ENCODE measurements around the gene RASSF6.
"Not testable (repeated sequence)": the region's sequence is repeated elsewhere in the genome, so short reads cannot be mapped to it uniquely, and the experiment has no call there.

The RASSF6 gene

GRCh38 chr4:73576381-73576780, 43.9 kb downstream of the RASSF6 start:
- H3K4me3 ChIP-seq (ENCODE audit: low read depth, low read length), result no peak overlapping the region
- H3K9me3 ChIP-seq (ENCODE audit: control insufficient read depth, insufficient read depth, low read depth, low read length), result no peaks in the 10 kb centered on the region
- no peaks in the 10 kb centered on the region for H3K27me3 ChIP-seq (ENCODE audit: control insufficient read depth, insufficient read depth, low read length)
- H3K27ac ChIP-seq (ENCODE audit: low read depth, low read length), result no peak overlapping the region
- peaks cover 5% of the 10 kb centered on the region for H3K4me1 ChIP-seq (ENCODE audit: control insufficient read depth, insufficient read depth, low read length)
- no peak overlapping the region for H3K9ac ChIP-seq (ENCODE audit: low read length)
- no peaks in the 10 kb centered on the region for H3K36me3 ChIP-seq (ENCODE audit: control insufficient read depth, insufficient read depth, low read length)

- Histone ChIP-seq H3K4me3 (ENCODE audit: low read depth, low read length) (no peak overlapping the region), H3K27me3 (ENCODE audit: control insufficient read depth, insufficient read depth, low read length) (no peaks in the 10 kb centered on the region), H3K36me3 (ENCODE audit: control insufficient read depth, insufficient read depth, low read length) (no peaks in the 10 kb centered on the region), H3K27ac (ENCODE audit: low read depth, low read length) (no peak overlapping the region), H3K9ac (ENCODE audit: low read length) (no peak overlapping the region), H3K4me1 (ENCODE audit: control insufficient read depth, insufficient read depth, low read length) (peaks cover 5% of the 10 kb centered on the region), H3K9me3 (ENCODE audit: control insufficient read depth, insufficient read depth, low read depth, low read length) (no peaks in the 10 kb centered on the region)
These were observed 44.6 kb downstream of the RASSF6 start for GRCh38 chr4:73575660-73576059.

GRCh38 chr4:73573794-73574528, 46.3 kb downstream of the RASSF6 start:
- no peaks in the 10 kb centered on the region for H3K9me3 ChIP-seq (ENCODE audit: control insufficient read depth, insufficient read depth, low read depth, low read length)
- H3K27me3 ChIP-seq (ENCODE audit: control insufficient read depth, insufficient read depth, low read length), result no peaks in the 10 kb centered on the region
- H3K9ac ChIP-seq (ENCODE audit: low read length), result no peak overlapping the region
- peaks cover 5% of the 10 kb centered on the region for H3K4me1 ChIP-seq (ENCODE audit: control insufficient read depth, insufficient read depth, low read length)
- H3K4me3 ChIP-seq (ENCODE audit: low read depth, low read length), result no peak overlapping the region
- no peak overlapping the region for H3K27ac ChIP-seq (ENCODE audit: low read depth, low read length)
- H3K36me3 ChIP-seq (ENCODE audit: control insufficient read depth, insufficient read depth, low read length), result no peaks in the 10 kb centered on the region

- H3K9ac ChIP-seq (ENCODE audit: low read length); H3K27ac ChIP-seq (ENCODE audit: low read depth, low read length); H3K4me1 ChIP-seq (ENCODE audit: control insufficient read depth, insufficient read depth, low read length); H3K27me3 ChIP-seq (ENCODE audit: control insufficient read depth, insufficient read depth, low read length); H3K4me3 ChIP-seq (ENCODE audit: low read depth, low read length); H3K36me3 ChIP-seq (ENCODE audit: control insufficient read depth, insufficient read depth, low read length): not testable (repeated sequence)
- peaks cover 12% of the 10 kb centered on the region for H3K9me3 ChIP-seq (ENCODE audit: control insufficient read depth, insufficient read depth, low read depth, low read length)
These were observed 69.4 kb downstream of the RASSF6 start for GRCh38 chr4:73550865-73551264.

GRCh38 chr4:73544620-73545019, 75.6 kb downstream of the RASSF6 start:
- Histone ChIP-seq H3K4me3 (ENCODE audit: low read depth, low read length) (no peak overlapping the region), H3K27ac (ENCODE audit: low read depth, low read length) (no peak overlapping the region), H3K4me1 (ENCODE audit: control insufficient read depth, insufficient read depth, low read length) (no peaks in the 10 kb centered on the region), H3K36me3 (ENCODE audit: control insufficient read depth, insufficient read depth, low read length) (no peaks in the 10 kb centered on the region), H3K9me3 (ENCODE audit: control insufficient read depth, insufficient read depth, low read depth, low read length) (peaks cover 1% of the 10 kb centered on the region; the same call in 1 of the 2 replicates), H3K27me3 (ENCODE audit: control insufficient read depth, insufficient read depth, low read length) (no peaks in the 10 kb centered on the region), H3K9ac (ENCODE audit: low read length) (no peak overlapping the region)

GRCh38 chr4:73541251-73541650, 79.0 kb downstream of the RASSF6 start:
- Histone ChIP-seq H3K36me3 (ENCODE audit: control insufficient read depth, insufficient read depth, low read length) (no peaks in the 10 kb centered on the region), H3K4me1 (ENCODE audit: control insufficient read depth, insufficient read depth, low read length) (no peaks in the 10 kb centered on the region), H3K9me3 (ENCODE audit: control insufficient read depth, insufficient read depth, low read depth, low read length) (no peaks in the 10 kb centered on the region), H3K9ac (ENCODE audit: low read length) (no peak overlapping the region), H3K27me3 (ENCODE audit: control insufficient read depth, insufficient read depth, low read length) (no peaks in the 10 kb centered on the region), H3K4me3 (ENCODE audit: low read depth, low read length) (no peak overlapping the region), H3K27ac (ENCODE audit: low read depth, low read length) (no peak overlapping the region)

- Histone ChIP-seq H3K36me3 (ENCODE audit: control insufficient read depth, insufficient read depth, low read length) (no peaks in the 10 kb centered on the region), H3K27me3 (ENCODE audit: control insufficient read depth, insufficient read depth, low read length) (no peaks in the 10 kb centered on the region), H3K27ac (ENCODE audit: low read depth, low read length) (no peak overlapping the region), H3K4me1 (ENCODE audit: control insufficient read depth, insufficient read depth, low read length) (no peaks in the 10 kb centered on the region), H3K9me3 (ENCODE audit: control insufficient read depth, insufficient read depth, low read depth, low read length) (no peaks in the 10 kb centered on the region), H3K9ac (ENCODE audit: low read length) (no peak overlapping the region), H3K4me3 (ENCODE audit: low read depth, low read length) (no peak overlapping the region)
These were observed 79.4 kb downstream of the RASSF6 start for GRCh38 chr4:73540826-73541225.

- no peak overlapping the region for H3K27ac ChIP-seq (ENCODE audit: low read depth, low read length)
- no peak overlapping the region for H3K4me3 ChIP-seq (ENCODE audit: low read depth, low read length)
- no peaks in the 10 kb centered on the region for H3K36me3 ChIP-seq (ENCODE audit: control insufficient read depth, insufficient read depth, low read length)
- H3K4me1 ChIP-seq (ENCODE audit: control insufficient read depth, insufficient read depth, low read length), result no peaks in the 10 kb centered on the region
- H3K9ac ChIP-seq (ENCODE audit: low read length), result no peak overlapping the region
- H3K9me3 ChIP-seq (ENCODE audit: control insufficient read depth, insufficient read depth, low read depth, low read length), result no peaks in the 10 kb centered on the region
- no peaks in the 10 kb centered on the region for H3K27me3 ChIP-seq (ENCODE audit: control insufficient read depth, insufficient read depth, low read length)
These were observed 80.8 kb downstream of the RASSF6 start for GRCh38 chr4:73539386-73539785.

GRCh38 chr4:73538162-73538561, 82.1 kb downstream of the RASSF6 start:
- H3K36me3 ChIP-seq (ENCODE audit: control insufficient read depth, insufficient read depth, low read length), result no peaks in the 10 kb centered on the region
- H3K27ac ChIP-seq (ENCODE audit: low read depth, low read length), result no peak overlapping the region
- no peak overlapping the region for H3K9ac ChIP-seq (ENCODE audit: low read length)
- H3K4me1 ChIP-seq (ENCODE audit: control insufficient read depth, insufficient read depth, low read length), result no peaks in the 10 kb centered on the region
- no peak overlapping the region for H3K4me3 ChIP-seq (ENCODE audit: low read depth, low read length)
- H3K9me3 ChIP-seq (ENCODE audit: control insufficient read depth, insufficient read depth, low read depth, low read length), result no peaks in the 10 kb centered on the region
- H3K27me3 ChIP-seq (ENCODE audit: control insufficient read depth, insufficient read depth, low read length), result no peaks in the 10 kb centered on the region

- Histone ChIP-seq H3K4me1 (ENCODE audit: control insufficient read depth, insufficient read depth, low read length) (no peaks in the 10 kb centered on the region), H3K9me3 (ENCODE audit: control insufficient read depth, insufficient read depth, low read depth, low read length) (no peaks in the 10 kb centered on the region), H3K27me3 (ENCODE audit: control insufficient read depth, insufficient read depth, low read length) (no peaks in the 10 kb centered on the region), H3K4me3 (ENCODE audit: low read depth, low read length) (no peak overlapping the region), H3K36me3 (ENCODE audit: control insufficient read depth, insufficient read depth, low read length) (no peaks in the 10 kb centered on the region), H3K27ac (ENCODE audit: low read depth, low read length) (no peak overlapping the region), H3K9ac (ENCODE audit: low read length) (no peak overlapping the region)
These were observed 86.5 kb downstream of the RASSF6 start for GRCh38 chr4:73533515-73534422.

GRCh38 chr4:73528171-73528570, 92.1 kb downstream of the RASSF6 start:
- no peaks in the 10 kb centered on the region for H3K36me3 ChIP-seq (ENCODE audit: control insufficient read depth, insufficient read depth, low read length)
- no peak overlapping the region for H3K27ac ChIP-seq (ENCODE audit: low read depth, low read length)
- H3K9me3 ChIP-seq (ENCODE audit: control insufficient read depth, insufficient read depth, low read depth, low read length), result no peaks in the 10 kb centered on the region
- no peaks in the 10 kb centered on the region for H3K4me1 ChIP-seq (ENCODE audit: control insufficient read depth, insufficient read depth, low read length)
- no peaks in the 10 kb centered on the region for H3K27me3 ChIP-seq (ENCODE audit: control insufficient read depth, insufficient read depth, low read length)
- H3K4me3 ChIP-seq (ENCODE audit: low read depth, low read length), result no peak overlapping the region
- no peak overlapping the region for H3K9ac ChIP-seq (ENCODE audit: low read length)

Data from HUES6 (cell line).